Measurements from ENCODE around the gene REXO5.

DNA sequence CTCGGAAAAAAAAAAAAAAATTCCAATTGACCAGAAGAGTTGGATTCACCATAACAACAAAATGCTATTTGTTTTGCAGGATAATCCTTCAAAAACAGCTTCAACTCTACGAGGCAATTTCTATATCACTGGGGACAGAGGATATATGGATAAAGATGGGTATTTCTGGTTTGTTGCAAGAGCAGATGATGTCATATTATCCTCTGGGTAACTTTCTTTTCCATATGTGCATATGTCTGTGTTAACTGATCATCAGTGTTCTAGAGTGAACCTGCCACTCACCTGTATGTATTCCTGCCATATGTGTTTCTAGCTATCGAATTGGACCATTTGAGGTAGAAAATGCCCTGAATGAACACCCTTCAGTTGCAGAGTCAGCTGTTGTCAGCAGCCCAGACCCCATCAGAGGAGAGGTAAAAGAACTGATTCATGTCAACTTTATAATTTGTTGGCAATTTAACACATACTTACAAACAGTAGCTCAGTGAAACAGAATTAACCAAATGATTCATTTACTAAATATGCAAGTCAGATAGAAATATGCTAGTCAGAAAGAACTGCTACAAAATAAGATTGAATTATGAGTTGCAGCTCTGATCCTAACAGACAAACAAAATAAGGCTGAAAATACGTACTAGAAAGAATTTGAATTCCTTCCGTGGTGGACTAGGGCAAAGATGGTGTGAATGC lies 14.3 kb upstream of the REXO5 start:
- TF ChIP-seq POLR2AphosphoS5 (IDR thresholded peaks at IDR 0.05; ENCODE audit: low read depth, low read length) (no peak), SIN3A (IDR thresholded peaks at IDR 0.05; ENCODE audit: borderline replicate concordance, insufficient read depth, low read length) (no peak)

All from PFSK-1 (cell line).